ENCODE measurements around the gene FGF12. TPM values are rescaled to one million over a fixed set of nuclear protein-coding genes. Genes with fewer than 3 reads are reported as not detected.

The FGF12 gene
- total RNA-seq, 4 donors from 2014 or later = 0.54 to 6.3 (median 3.9) TPM

- intact Hi-C loops (cut with DNase I) = no loop called here
- Histone ChIP-seq H3K4me3 (replicated peaks in 1 of 3) (no peak overlapping the region), H3K27ac (no peak overlapping the region), H3K4me1 (no peaks in the 10 kb centered on the region), H3K36me3 (no peaks in the 10 kb centered on the region), H3K9me3 (no peaks in the 10 kb centered on the region), H3K27me3 (no peaks in the 10 kb centered on the region)
- TF ChIP-seq POLR2A (IDR thresholded peaks at IDR 0.05) (no peak), CTCF (IDR thresholded peaks at IDR 0.05) (no peak)
- WGBS, 2 donors = 90 to 93% methylated on average over 3 of the region's 3 CpGs
- no peak for DNase-seq
These were observed 105.4 kb downstream of the FGF12 start for GRCh38 chr3:192621909-192622308.

GRCh38 chr3:192620275-192620674 is 107.1 kb downstream of the FGF12 start:
- TF ChIP-seq CTCF (IDR thresholded peaks at IDR 0.05) (no peak), POLR2A (IDR thresholded peaks at IDR 0.05) (no peak)
- intact Hi-C loops (cut with DNase I) = no loop called here
- H3K4me1 ChIP-seq = no peaks in the 10 kb centered on the region
- no peak overlapping the region for H3K4me3 ChIP-seq (replicated peaks in 1 of 3)
- H3K36me3 ChIP-seq = no peaks in the 10 kb centered on the region
- H3K27me3 ChIP-seq = no peaks in the 10 kb centered on the region
- 65 to 78% methylated on average over 3 of the region's 3 CpGs for WGBS, 2 donors
- no peak for DNase-seq
- no peak overlapping the region for H3K27ac ChIP-seq
- no peaks in the 10 kb centered on the region for H3K9me3 ChIP-seq

- intact Hi-C loops (cut with DNase I) = no loop called here
- Histone ChIP-seq H3K27me3 (no peaks in the 10 kb centered on the region), H3K9me3 (no peaks in the 10 kb centered on the region), H3K27ac (no peak overlapping the region), H3K36me3 (no peaks in the 10 kb centered on the region), H3K4me3 (replicated peaks in 1 of 3) (no peak overlapping the region), H3K4me1 (no peaks in the 10 kb centered on the region)
- no peak for TF ChIP-seq CTCF (IDR thresholded peaks at IDR 0.05)
- no peak for DNase-seq
- WGBS, 2 donors = 89 to 91% methylated on average over 4 of the region's 4 CpGs
These were observed 115.9 kb downstream of the FGF12 start for GRCh38 chr3:192611411-192611810.

GRCh38 chr3:192608726-192609600 is 118.4 kb downstream of the FGF12 start:
- H3K27ac ChIP-seq = no peak overlapping the region

More at GRCh38 chr3:192608726-192609600, 118.4 kb downstream of the FGF12 start:
- no peaks in the 10 kb centered on the region for H3K36me3 ChIP-seq
- H3K4me3 ChIP-seq (replicated peaks in 1 of 3) = no peak overlapping the region
- no peaks in the 10 kb centered on the region for H3K9me3 ChIP-seq
- no peaks in the 10 kb centered on the region for H3K27me3 ChIP-seq
- DNase-seq = no peak
- intact Hi-C loops (cut with DNase I) = no loop called here
- TF ChIP-seq CTCF (IDR thresholded peaks at IDR 0.05) = no peak
- TF ChIP-seq POLR2A (IDR thresholded peaks at IDR 0.05) = no peak
- no peaks in the 10 kb centered on the region for H3K4me1 ChIP-seq
- 82 to 83% methylated on average over 8 of the region's 8 CpGs for WGBS, 2 donors
